Raji (cell line): ENCODE results near the gene GRB2.

Experiments used
- POLR2A ChIP-seq: IDR thresholded peaks from 2 replicates; pipeline ENCODE4 v1.6.1; 2011; ENCODE audit warnings: low read depth, low read length, control low read depth; ENCODE audit not compliant: insufficient read depth

Gene GRB2

DNA sequence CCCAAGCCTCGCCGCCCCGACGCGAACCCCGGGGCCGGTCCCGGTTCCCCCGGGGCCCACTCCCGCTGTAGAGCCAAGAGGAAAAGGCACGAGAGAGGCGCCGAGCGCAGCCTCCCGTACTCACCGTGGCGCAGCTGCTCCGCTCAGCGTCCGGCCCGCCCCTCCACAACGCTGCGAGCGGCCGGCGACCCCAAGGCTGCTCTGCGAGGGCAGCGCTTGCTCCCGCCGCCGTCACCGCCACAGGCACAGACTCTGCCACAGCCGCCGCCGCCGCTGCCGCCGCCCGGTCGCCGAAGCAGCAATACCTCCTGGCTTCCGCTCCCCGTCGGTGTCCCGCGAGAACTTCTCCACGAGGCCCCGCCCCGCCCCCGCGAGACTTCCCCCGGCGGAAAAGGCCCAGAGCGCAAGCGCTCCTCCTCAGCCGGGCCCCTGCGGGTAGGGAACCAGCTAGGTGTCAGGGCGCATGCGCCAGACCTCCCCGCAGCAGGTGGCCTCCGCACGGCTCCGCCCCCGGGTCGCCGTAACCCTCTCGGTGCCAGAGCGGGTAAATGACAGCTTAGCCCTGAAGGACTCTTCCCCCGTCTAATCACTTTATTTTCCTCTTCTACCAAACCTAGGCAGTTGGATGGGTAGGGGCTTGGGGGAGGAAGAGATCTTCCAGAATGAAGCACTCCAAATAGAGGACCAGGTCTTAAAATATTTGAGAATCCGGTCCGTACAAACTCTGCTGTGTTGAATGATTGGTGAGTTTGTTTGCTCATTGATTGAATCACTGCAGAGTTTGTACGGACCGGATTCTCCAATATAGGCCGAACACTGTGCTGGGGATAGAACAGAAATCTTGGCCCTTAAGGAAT is at the start of gene GRB2:
TSS of gene GRB2 (minus strand) at position 314 of the 857 bp plus-strand sequence. CDS start 12,050 bp downstream, outside the sequence.
- peak; percentile 90 for TF ChIP-seq POLR2A

GRCh38 chr17:75454193-75454592 is 48.7 kb upstream of the GRB2 start:
- no peak for TF ChIP-seq POLR2A

DNA sequence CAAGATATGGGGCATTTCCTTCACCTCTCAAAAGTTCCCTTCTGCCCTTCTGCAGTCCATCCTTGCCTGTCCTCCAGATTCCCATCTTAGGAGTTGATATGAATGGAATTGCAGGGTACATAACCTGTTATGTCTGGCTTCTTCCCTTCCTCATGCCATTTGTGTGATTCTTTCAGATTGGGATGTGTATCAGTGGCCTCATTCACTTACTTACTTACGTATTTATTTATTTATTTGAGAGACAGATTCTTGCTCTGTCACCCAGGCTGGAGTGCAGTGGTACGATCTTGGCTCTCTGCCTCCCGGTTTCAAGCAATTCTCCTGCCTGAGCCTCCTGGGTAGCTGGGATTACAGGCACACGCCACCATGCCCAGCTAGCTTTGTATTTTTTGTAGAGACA is 44.8 kb upstream of the GRB2 start:
- no peak for TF ChIP-seq POLR2A

DNA sequence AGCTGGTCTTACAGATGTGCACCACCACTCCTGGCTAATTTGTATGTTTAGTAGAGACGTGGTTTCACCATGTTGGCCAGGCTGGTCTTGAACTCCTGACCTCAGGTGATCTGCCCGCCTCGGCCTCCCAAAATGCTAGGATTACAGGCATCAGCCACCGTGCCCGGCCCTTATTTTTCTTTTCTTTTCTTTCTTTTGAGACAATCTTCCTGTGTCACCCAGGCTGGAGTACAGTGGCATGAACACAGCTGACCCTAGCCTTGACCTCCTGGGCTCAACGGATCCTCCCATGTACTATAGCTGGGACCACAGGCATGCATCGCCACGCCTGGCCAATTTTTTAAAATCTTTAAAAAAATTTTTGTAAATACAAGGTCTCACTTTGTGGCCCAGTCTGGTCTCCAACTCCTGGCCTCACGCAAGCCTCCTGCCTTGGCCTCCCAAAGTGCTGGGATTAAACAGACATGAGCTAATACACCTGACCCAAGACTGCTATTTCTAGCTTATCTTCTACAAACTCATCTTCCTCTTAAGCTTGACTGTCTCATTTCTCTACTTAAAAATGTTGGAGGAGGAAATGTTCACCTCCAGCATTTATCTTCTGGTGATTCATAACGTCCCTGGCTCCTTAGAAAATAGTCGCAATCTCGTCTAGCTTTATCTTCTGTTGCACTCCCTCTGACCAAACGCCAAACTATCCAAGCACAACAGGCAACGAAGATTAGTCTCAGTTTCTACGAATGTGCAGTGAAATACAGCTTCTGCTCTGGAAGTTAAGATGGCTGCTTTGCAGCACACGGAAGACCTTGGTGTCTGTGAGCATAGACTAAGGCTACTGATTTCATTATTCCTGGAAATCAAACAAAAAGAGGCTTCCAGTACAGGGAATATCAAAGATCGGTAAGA is 42.7 kb upstream of the GRB2 start:
- TF ChIP-seq POLR2A, result no peak

DNA sequence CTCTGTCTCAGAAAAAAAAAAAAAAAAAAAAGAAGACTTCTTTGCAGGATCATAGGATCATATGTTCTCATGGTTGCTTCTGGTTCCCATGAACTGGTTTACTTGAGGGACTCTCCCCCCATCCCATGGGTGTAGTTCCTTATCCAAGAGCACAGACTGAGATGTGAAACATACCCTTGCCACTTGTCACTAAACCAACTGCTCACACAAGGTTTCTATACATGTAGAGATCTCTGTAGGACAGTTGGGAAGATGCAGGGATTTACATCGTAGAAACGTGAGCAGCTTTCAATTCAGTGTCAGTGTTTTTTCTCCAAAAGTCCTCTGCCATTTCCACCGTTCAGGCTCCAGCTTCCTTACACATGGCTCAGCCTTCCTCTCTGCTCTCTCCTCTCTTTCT is 39.8 kb upstream of the GRB2 start:
- TF ChIP-seq POLR2A, result no peak

DNA sequence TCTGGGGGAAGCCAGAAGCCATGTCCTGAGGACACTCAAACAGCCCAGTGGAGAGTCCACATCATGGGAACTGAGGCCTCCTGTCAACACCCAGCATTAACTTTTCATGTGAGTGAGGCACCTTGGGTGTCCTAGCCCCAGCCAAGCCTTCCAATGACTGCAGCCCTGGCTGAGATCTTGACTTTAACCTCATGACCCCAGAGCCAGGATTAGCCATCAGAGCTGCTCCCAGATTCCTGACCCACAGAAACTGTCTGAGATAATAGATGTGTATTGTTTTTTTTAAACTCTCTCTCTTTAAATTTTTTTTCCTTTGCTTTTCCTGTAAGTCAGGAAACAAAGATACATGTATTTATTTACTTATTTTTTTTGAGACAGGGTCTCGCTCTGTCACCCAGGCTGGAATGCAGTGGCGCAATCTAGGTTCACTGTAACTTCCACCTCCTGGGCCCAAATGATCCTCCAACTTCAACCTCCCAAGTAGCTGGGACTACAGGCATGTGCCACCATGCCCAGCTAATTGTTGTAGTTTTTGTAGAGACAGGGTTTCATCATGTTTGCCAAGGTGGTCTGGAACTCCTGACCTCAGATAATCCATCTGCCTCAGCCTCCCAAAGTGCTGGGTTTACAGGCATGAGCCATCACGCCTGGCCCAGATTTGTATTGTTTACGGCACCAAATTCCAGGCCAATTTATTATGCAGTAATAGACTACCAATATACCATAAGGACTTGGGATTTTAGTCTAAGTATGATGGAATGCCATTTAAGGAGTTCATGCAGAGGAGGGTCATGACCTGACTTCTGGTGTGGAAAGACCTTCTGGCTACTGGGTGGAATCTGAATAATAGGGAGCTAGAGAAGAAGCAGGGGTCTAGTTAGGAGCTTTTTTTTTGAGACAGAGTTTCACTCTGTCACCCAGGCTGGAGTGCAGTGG is 37.0 kb upstream of the GRB2 start:
- TF ChIP-seq POLR2A, result no peak

DNA sequence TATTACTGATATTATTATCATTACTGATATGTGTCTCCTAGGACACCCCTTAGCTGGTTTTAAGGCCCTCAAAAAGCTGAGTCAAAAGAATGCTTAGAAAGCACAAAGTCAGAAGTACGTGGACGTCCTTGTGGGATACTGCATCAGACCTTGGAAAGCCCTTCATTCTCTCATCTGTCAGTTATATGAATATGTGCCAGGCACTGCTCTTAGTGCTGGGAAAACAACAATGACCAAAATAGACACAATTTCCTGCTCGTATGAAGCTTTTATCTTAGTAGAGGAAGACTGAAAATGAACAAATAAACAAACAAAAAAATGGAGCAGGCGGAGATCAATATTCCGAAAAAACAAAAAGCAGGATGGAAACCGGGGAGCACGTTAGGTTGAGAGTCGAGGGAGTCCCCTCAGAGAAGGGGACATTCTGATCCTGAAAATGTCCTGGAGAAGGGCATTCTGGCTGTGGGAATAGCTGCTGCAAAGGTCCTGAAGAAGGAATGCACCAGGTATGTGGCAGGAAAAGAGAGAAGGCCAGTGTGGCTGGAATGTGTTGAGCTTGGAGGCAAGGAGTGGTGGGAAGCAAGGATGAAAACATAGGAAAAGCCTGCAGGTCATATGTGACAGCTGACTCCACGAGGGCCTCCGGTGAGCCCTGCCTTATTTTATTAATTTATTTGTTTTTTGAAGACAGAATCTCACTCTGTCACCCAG is 35.4 kb upstream of the GRB2 start:
- no peak for TF ChIP-seq POLR2A

GRCh38 chr17:75439287-75439686 is 33.8 kb upstream of the GRB2 start:
- no peak for TF ChIP-seq POLR2A

- no peak for TF ChIP-seq POLR2A
Measured at GRCh38 chr17:75433218-75433783, 27.8 kb upstream of the GRB2 start.

DNA sequence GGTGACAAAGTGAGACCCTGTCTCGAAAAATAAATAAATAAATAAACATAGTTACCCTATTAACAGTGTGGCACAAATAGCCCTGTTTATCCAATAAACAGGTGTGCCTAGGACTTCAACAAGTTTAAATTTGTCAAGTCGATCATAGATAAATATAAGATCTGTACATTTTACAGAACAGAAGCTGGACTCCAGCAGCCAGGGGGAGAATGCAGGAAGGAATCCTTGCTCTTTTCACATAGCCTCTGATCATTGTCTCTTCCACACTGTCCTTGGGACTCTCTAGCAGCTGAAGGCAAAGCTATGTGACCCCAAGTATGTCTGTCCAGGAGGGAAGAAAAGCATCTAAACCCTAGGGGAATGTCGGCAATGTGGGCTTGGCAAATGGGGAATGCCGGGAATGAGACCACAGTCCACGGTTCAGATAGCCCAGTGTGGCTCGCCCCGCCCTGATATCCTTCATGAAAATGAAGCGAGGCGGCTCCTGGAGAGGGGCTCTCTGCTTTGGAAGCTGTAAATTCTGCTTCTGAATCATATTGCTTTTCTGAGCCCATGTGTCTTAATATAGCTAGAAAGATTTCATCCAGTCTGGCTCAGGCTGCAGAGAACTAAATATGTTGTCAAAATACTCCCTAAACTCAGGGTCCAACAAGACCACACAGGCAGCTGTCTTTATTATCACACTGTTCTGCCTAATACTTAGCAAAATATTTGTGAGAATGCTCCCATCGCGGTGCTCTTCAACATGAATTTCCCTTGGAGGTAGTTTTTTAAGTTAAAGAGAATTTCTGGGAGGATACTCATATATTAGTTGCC is 24.9 kb upstream of the GRB2 start:
- no peak for TF ChIP-seq POLR2A

GRCh38 chr17:75428543-75429469 is 23.3 kb upstream of the GRB2 start:
- no peak for TF ChIP-seq POLR2A

GRCh38 chr17:75418531-75418930 is 13.1 kb upstream of the GRB2 start:
- no peak for TF ChIP-seq POLR2A

GRCh38 chr17:75417054-75417580 is 11.6 kb upstream of the GRB2 start:
- no peak for TF ChIP-seq POLR2A
